GM18526 (cell line): ENCODE measurements around the gene LINC01488.

ENCODE experiments used
- POLR2A ChIP-seq: IDR thresholded peaks from 3 replicates; pipeline ENCODE4 v1.6.1; 2011; ENCODE audit not compliant: insufficient read length; ENCODE audit errors: extremely low read depth

LINC01488 gene

GRCh38 chr11:69442012-69442806 is 39.3 kb upstream of the LINC01488 start:
- TF ChIP-seq POLR2A, result no peak

GRCh38 chr11:69442807-69443137 is 38.7 kb upstream of the LINC01488 start:
- no peak for TF ChIP-seq POLR2A

- TF ChIP-seq POLR2A, result peak; percentile 49
These were observed 38.1 kb upstream of the LINC01488 start for GRCh38 chr11:69443138-69443967.

- no peak for TF ChIP-seq POLR2A
These were observed 37.5 kb upstream of the LINC01488 start for GRCh38 chr11:69443968-69444364.

GRCh38 chr11:69444381-69445130 is 36.9 kb upstream of the LINC01488 start:
- no peak for TF ChIP-seq POLR2A

GRCh38 chr11:69445131-69445470 is 36.4 kb upstream of the LINC01488 start:
- no peak for TF ChIP-seq POLR2A

GRCh38 chr11:69446108-69446507 is 35.4 kb upstream of the LINC01488 start:
- TF ChIP-seq POLR2A, result no peak

- TF ChIP-seq POLR2A, result no peak
These were observed 33.7 kb upstream of the LINC01488 start for GRCh38 chr11:69447786-69448185.

- TF ChIP-seq POLR2A, result no peak
These were observed 32.8 kb upstream of the LINC01488 start for GRCh38 chr11:69448471-69449284.

GRCh38 chr11:69449320-69450063 is 32.0 kb upstream of the LINC01488 start:
- no peak for TF ChIP-seq POLR2A

GRCh38 chr11:69450064-69450856 is 31.2 kb upstream of the LINC01488 start:
- no peak for TF ChIP-seq POLR2A

- TF ChIP-seq POLR2A, result no peak
These were observed 30.6 kb upstream of the LINC01488 start for GRCh38 chr11:69450857-69451220.

GRCh38 chr11:69451289-69451688 is 30.2 kb upstream of the LINC01488 start:
- no peak for TF ChIP-seq POLR2A

GRCh38 chr11:69452206-69452987 is 29.1 kb upstream of the LINC01488 start:
- no peak for TF ChIP-seq POLR2A
